Mesangial cell (primary cell): ENCODE measurements around the gene FCRLB. TPM values are rescaled to one million over a fixed set of nuclear protein-coding genes. Genes with fewer than 3 reads are reported as not detected.

Experiments used
- total RNA-seq: library from RNA; depleted of rRNA; stranded (reverse); fragments of >200 nt; gene quantifications from 2 replicates; pipeline ENCODE4 v1.2.3, GENCODE V29; 2015

FCRLB gene
- 2.6 and 6.8 TPM in 2 replicates for total RNA-seq

GRCh38 chr1:161720956-161721737, at the start of gene FCRLB:
TSS of gene FCRLB (plus strand) at chr1:161721544. CDS start at chr1:161722673, 1,129 bp downstream.

GRCh38 chr1:161706482-161707347, 14.6 kb upstream of the FCRLB start, which contains the start of gene FCRLA:
TSS of gene FCRLA (plus strand) at chr1:161707229. CDS start at chr1:161707265, 36 bp downstream.

GRCh38 chr1:161749509-161750407, 28.4 kb downstream of the FCRLB start, which contains the start of gene DUSP12:
TSS of gene DUSP12 (plus strand) at chr1:161749786. CDS start at chr1:161749802, 16 bp downstream.

GRCh38 chr1:161766102-161766981, 45.0 kb downstream of the FCRLB start, which contains the start of gene ATF6:
TSS of gene ATF6 (plus strand) at chr1:161766320. CDS start at chr1:161766361, 41 bp downstream.

Other genes starting within 250 kb of the FCRLB start
- 0.76 TPM in 1 of 2 replicates, not detected in the other for gene FCGR2A, start 216.1 kb upstream of the FCRLB start, total RNA-seq
- gene HSPA6, start 197.0 kb upstream of the FCRLB start, total RNA-seq: 0.13 and 0.33 TPM in 2 replicates
- not detected in 2 replicates for gene FCGR3A, start 171.7 kb upstream of the FCRLB start, total RNA-seq
- gene FCGR3B, start 90.4 kb upstream of the FCRLB start, total RNA-seq: not detected in 2 replicates
- gene FCGR2B, start 58.4 kb upstream of the FCRLB start, total RNA-seq: not detected in 2 replicates
- gene FCRLA, start 14.3 kb upstream of the FCRLB start, total RNA-seq: under 0.01 and 0.16 TPM in 2 replicates
- gene DUSP12, start 28.2 kb downstream of the FCRLB start, total RNA-seq: 24.1 and 31.1 TPM in 2 replicates
- gene ATF6, start 44.8 kb downstream of the FCRLB start, total RNA-seq: 17.1 and 18.9 TPM in 2 replicates